Activated naive CD4-positive, alpha-beta T cell treated with Interleukin-2 at 50 U/mL for 16 hours (primary cell): ENCODE results near the gene MOB1B.
A peak's percentile ranks its signal among the peaks of the same experiment; 100 is the strongest.
"Not testable (repeated sequence)": the region's sequence is repeated elsewhere in the genome, so short reads cannot be mapped to it uniquely, and the experiment has no call there.

Experiments used
- DNase-seq: peaks from one replicate; pipeline ENCODE4 v3.0.0-alpha.2; 2020

MOB1B gene

GRCh38 chr4:70958681-70959080, 56.5 kb downstream of the MOB1B start:
- DNase-seq, result no peak

DNA sequence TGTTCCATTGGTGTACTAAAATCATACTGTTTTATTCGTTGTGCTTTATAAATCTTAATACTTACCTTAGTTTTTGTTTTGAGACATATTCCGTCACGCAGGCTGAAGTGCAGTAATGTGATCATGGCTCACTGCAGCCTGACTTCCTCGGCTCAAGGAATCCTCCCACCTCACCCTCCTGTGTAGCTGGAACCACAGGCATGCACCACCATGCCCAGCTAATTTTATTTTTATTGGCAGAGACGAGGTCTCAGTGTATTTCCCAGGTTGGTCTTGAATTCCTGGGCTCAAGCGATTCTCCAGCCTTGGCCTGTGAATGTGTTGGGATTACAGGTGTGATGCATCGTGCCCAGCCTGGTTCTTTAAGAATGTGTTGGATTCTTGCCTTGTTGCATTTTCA, 66.9 kb downstream of the MOB1B start:
- no peak for DNase-seq

GRCh38 chr4:70976252-70976651, 74.1 kb downstream of the MOB1B start:
- DNase-seq, result no peak

- no peak for DNase-seq
These were observed 77.4 kb downstream of the MOB1B start for GRCh38 chr4:70979445-70980008.

DNA sequence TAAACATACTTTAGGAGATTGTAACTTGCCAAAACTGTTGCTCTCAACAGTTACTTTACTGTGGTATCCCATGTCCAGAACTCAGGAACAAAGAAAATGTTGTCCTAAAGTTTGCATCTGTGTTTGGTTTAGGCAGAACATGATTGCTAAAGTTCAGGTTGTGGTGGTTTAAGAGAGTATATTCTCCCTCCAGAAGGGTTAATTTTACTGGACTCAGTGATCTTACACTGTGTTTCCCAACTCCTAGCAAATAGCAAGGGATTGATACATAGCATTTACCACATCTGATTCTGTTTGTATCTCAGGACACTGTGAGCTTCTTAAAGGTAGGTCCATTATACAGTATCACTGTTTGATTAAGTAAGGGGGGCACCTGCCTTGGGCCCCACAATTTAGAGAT, 78.0 kb downstream of the MOB1B start:
- DNase-seq, result no peak

GRCh38 chr4:70984106-70984505, 81.9 kb downstream of the MOB1B start:
- DNase-seq, result no peak

- DNase-seq, result no peak
These were observed 82.4 kb downstream of the MOB1B start for GRCh38 chr4:70984589-70984988.

GRCh38 chr4:70991596-70991995, 89.4 kb downstream of the MOB1B start:
- DNase-seq, result no peak

- DNase-seq, result no peak
These were observed 90.3 kb downstream of the MOB1B start for GRCh38 chr4:70992391-70992881.

DNA sequence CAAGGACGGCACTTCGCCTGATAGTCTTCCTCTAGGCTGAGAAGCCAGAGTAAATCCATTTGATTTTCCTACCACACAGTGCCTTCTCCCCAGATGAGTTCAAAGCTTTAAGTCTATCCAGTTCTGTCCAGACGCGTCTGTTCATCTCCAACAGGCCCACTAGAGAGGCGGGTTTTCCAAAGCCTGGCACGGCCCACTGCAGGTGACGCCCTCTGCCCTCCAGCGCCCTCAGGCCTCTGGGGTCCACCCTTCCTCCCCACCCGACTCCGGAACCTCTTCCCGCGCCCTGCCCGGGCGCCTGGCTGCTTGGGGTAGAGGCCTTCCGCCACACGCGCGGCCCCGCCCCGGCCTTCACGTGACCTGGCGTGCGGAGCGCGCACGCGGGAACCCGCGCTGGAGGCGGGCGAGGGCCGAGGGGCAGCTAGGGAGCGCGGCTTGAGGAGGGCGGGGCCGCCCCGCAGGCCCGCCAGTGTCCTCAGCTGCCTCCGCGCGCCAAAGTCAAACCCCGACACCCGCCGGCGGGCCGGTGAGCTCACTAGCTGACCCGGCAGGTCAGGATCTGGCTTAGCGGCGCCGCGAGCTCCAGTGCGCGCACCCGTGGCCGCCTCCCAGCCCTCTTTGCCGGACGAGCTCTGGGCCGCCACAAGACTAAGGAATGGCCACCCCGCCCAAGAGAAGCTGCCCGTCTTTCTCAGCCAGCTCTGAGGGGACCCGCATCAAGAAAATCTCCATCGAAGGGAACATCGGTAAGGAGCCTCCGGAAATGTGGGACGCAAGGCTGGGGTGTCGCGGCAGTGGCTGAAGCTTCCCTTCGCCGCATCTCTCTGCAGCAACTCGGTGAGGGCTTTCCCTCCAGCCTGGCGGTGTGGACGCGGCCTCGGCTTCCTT, 91.3 kb downstream of the MOB1B start, which contains the start of gene DCK:
DCK (plus strand) TSS at position 469 of the 888 bp plus-strand sequence; CDS start at position 656, 187 bp downstream.
- DNase-seq, result peak; percentile 87

- no peak for DNase-seq
These were observed 91.8 kb downstream of the MOB1B start for GRCh38 chr4:70994069-70994366.

- no peak for DNase-seq
These were observed 92.4 kb downstream of the MOB1B start for GRCh38 chr4:70994387-70995099.

DNA sequence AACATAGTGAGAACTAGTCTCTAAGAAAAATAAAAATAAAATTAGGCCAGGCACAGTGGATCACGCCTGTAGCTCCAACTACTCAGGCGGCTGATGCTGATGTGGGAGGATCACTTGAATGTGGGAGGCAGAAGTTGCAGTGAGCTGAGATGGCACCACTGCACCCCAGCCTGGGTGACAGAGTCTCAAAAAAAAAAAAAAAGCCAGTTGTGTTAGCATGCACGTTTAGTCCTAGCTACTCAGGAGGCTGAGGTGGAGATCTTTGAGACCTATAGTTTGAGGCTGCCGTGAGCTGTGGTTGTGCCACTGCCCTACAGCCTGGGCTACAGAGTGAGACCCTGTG, 93.8 kb downstream of the MOB1B start:
- DNase-seq, result peak; percentile 42

- DNase-seq, result no peak
These were observed 94.9 kb downstream of the MOB1B start for GRCh38 chr4:70997036-70997435.

GRCh38 chr4:70997546-70997945, 95.4 kb downstream of the MOB1B start:
- DNase-seq, result no peak

GRCh38 chr4:70999639-71000038, 97.5 kb downstream of the MOB1B start:
- DNase-seq, result not testable (repeated sequence)

GRCh38 chr4:71001363-71001762, 99.2 kb downstream of the MOB1B start:
- not testable (repeated sequence) for DNase-seq

DNA sequence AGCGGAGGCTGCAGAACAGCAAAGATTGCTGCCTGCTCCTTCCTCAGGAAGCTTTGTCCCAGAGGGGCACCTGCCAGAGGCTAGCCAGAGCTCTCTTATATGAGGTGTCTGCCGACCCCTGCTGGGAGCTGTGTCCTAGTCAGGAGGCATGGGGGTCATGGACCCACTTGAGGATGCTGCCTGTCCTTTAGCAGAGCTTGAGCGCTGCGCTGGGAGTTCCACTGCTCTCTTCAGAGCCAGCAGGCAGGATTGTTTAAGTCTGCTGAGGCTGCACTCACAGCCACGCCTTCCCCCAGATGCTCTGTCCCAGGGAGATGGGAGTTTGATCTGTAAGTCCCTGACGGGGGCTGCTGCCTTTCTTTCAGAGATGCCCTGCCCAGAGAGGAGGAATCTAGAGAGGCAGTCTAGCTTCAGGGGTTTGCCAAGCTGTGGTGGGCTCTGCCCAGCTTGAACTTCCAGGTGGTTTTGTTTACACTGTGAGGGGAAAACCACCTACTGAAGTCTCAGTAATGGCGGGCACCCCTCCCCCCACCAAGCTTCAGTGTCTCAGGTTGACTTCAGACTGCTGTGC, 102.2 kb downstream of the MOB1B start:
- DNase-seq, result peak; percentile 50

GRCh38 chr4:71005025-71005424, 102.9 kb downstream of the MOB1B start:
- not testable (repeated sequence) for DNase-seq

DNA sequence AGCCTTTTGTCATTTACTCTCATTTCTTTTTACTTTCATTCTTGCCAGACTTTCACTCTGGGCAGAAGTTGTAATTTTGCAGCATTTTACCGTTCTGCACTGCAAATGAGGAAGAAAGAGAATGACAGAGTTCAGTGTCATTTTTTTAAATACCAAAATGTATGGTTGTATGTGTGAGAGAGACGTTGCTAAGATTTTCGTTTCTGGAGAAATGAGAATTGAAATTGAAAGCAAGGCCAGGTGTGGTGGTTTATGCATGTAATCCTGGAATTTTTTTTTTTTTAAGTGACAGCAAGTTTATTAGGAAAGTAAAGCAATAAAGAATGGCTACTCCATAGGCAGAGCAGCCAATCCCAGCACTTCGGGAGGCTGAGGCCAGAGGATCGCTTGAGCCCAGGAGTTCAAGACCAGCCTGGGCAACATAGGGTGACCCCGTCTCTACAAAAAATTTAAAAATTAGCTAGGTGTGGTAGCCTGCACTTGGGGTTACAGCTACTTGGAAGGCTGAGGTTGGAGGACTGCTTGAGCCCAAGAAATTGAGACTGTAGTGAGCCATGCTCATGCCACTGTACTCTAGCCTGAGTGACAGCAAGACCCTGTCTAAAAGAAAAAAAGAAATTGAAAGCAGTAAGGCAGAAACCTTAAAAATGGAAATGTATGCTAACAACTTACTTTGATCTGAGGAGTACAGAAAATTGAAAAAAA, 104.2 kb downstream of the MOB1B start:
- DNase-seq, result no peak

DNA sequence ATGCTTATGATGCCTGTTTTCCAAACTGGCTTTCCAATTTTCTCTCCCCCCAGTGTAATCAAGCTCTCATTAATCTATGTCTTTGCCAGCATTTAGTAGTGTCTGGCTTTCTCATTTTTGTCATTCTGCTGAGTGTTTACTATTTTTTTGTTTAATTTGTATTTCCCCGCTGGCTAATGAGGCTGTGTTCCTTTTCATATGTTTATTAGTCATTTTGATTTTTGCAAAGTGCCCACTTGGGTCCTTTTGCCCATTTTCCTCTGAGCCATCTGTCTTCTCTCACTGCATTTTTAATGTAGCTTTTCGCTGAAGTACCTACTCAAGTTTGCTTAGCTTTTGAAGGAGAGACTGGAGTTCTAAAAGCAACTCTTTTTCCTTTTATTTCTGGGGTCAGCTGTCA, 106.0 kb downstream of the MOB1B start:
- DNase-seq, result no peak

- DNase-seq, result no peak
These were observed 106.9 kb downstream of the MOB1B start for GRCh38 chr4:71009086-71009485.
